ENCODE measurements around the gene TRIO. TPM values are rescaled to one million over a fixed set of nuclear protein-coding genes. Genes with fewer than 3 reads are reported as not detected.
A peak's percentile ranks its signal among the peaks of the same experiment; 100 is the strongest.

TRIO gene
- total RNA-seq, 1 experiment from 2014 or later: 136 TPM

GRCh38 chr5:14264605-14265316 lies 121.6 kb downstream of the TRIO start:
- peak overlapping the region; percentile 74 for H3K4me3 Mint-ChIP-seq (ENCODE audit: unreplicated experiment)
- BruUV-seq (replicated peaks): TSS peak; percentile 78
- H3K4me1 Mint-ChIP-seq (ENCODE audit: insufficient read depth, unreplicated experiment): peaks cover 53% of the 10 kb centered on the region
- no peak for TF ChIP-seq CTCF (IDR thresholded peaks at IDR 0.05; ENCODE audit: unreplicated experiment)
- peak; percentile 93 for DNase-seq (ENCODE audit: unreplicated experiment)
- H3K9me3 Mint-ChIP-seq (ENCODE audit: unreplicated experiment): no peaks in the 10 kb centered on the region
- H3K36me3 Mint-ChIP-seq (ENCODE audit: insufficient read depth, unreplicated experiment): no peaks in the 10 kb centered on the region
- intact Hi-C loops (cut with micrococcal nuclease): loop anchor here (1.0 to 2.0 kb wide), 2 partner anchors 60 to 74 kb away; no protein-coding TSS in a partner anchor
- POLR2A ChIA-PET: interaction anchor here (0.6 to 10.8 kb wide), 26 partner anchors 25 to 253 kb away, joined by 3 to 128 read pairs (median 4); partner anchors contain the start of gene TRIO
- H3K27me3 Mint-ChIP-seq (ENCODE audit: insufficient read depth, unreplicated experiment): no peaks in the 10 kb centered on the region
- H3K27ac Mint-ChIP-seq (ENCODE audit: low read depth, unreplicated experiment): peak overlapping the region; percentile 52
- CTCF ChIA-PET: interaction anchor here (0.5 to 1.1 kb wide), 6 partner anchors 38 to 119 kb away, joined by 3 to 5 read pairs (median 3); no protein-coding TSS in a partner anchor

- H3K4me3 Mint-ChIP-seq (ENCODE audit: unreplicated experiment): peak overlapping the region; percentile 74
- BruUV-seq (replicated peaks): no TSS peak
- peak; percentile 54 for DNase-seq (ENCODE audit: unreplicated experiment)
- intact Hi-C loops (cut with micrococcal nuclease): loop anchor here (1.0 to 2.0 kb wide), 2 partner anchors 61 to 75 kb away; no protein-coding TSS in a partner anchor
- no peaks in the 10 kb centered on the region for H3K27me3 Mint-ChIP-seq (ENCODE audit: insufficient read depth, unreplicated experiment)
- CTCF ChIA-PET: interaction anchor here (0.6 to 1.1 kb wide), 3 partner anchors 37 to 77 kb away, joined by 3 to 5 read pairs (median 5); no protein-coding TSS in a partner anchor
- H3K27ac Mint-ChIP-seq (ENCODE audit: low read depth, unreplicated experiment): peak overlapping the region; percentile 80
- POLR2A ChIA-PET: interaction anchor here (0.7 to 10.8 kb wide), 18 partner anchors 52 to 251 kb away, joined by 3 to 128 read pairs (median 4); partner anchors contain the start of gene TRIO
- no peak for TF ChIP-seq CTCF (IDR thresholded peaks at IDR 0.05; ENCODE audit: unreplicated experiment)
- peaks cover 61% of the 10 kb centered on the region for H3K4me1 Mint-ChIP-seq (ENCODE audit: insufficient read depth, unreplicated experiment)
- no peaks in the 10 kb centered on the region for H3K36me3 Mint-ChIP-seq (ENCODE audit: insufficient read depth, unreplicated experiment)
- no peaks in the 10 kb centered on the region for H3K9me3 Mint-ChIP-seq (ENCODE audit: unreplicated experiment)
These were observed 122.4 kb downstream of the TRIO start for GRCh38 chr5:14265570-14265969.

GRCh38 chr5:14266171-14266570 lies 123.0 kb downstream of the TRIO start:
- H3K27me3 Mint-ChIP-seq (ENCODE audit: insufficient read depth, unreplicated experiment): no peaks in the 10 kb centered on the region
- POLR2A ChIA-PET: interaction anchor here (0.7 to 10.8 kb wide), 4 partner anchors 76 to 129 kb away, joined by 3 to 128 read pairs (median 22); partner anchors contain the start of gene TRIO
- intact Hi-C loops (cut with micrococcal nuclease): no loop called here
- H3K4me3 Mint-ChIP-seq (ENCODE audit: unreplicated experiment): no peak overlapping the region
- CTCF ChIA-PET: no interaction called here
- no peaks in the 10 kb centered on the region for H3K9me3 Mint-ChIP-seq (ENCODE audit: unreplicated experiment)
- H3K36me3 Mint-ChIP-seq (ENCODE audit: insufficient read depth, unreplicated experiment): no peaks in the 10 kb centered on the region
- no peak for TF ChIP-seq CTCF (IDR thresholded peaks at IDR 0.05; ENCODE audit: unreplicated experiment)
- no TSS peak for BruUV-seq (replicated peaks)
- DNase-seq (ENCODE audit: unreplicated experiment): no peak
- peak overlapping the region; percentile 80 for H3K27ac Mint-ChIP-seq (ENCODE audit: low read depth, unreplicated experiment)
- peaks cover 66% of the 10 kb centered on the region for H3K4me1 Mint-ChIP-seq (ENCODE audit: insufficient read depth, unreplicated experiment)

- no peaks in the 10 kb centered on the region for H3K27me3 Mint-ChIP-seq (ENCODE audit: insufficient read depth, unreplicated experiment)
- intact Hi-C loops (cut with micrococcal nuclease): no loop called here
- no peak for TF ChIP-seq CTCF (IDR thresholded peaks at IDR 0.05; ENCODE audit: unreplicated experiment)
- no peak overlapping the region for H3K4me3 Mint-ChIP-seq (ENCODE audit: unreplicated experiment)
- CTCF ChIA-PET: interaction anchor here (1.6 kb wide), 1 partner anchor 125 kb away, joined by 3 read pairs; no protein-coding TSS in a partner anchor
- H3K36me3 Mint-ChIP-seq (ENCODE audit: insufficient read depth, unreplicated experiment): no peaks in the 10 kb centered on the region
- DNase-seq (ENCODE audit: unreplicated experiment): no peak
- BruUV-seq (replicated peaks): no TSS peak
- H3K4me1 Mint-ChIP-seq (ENCODE audit: insufficient read depth, unreplicated experiment): peaks cover 66% of the 10 kb centered on the region
- no peaks in the 10 kb centered on the region for H3K9me3 Mint-ChIP-seq (ENCODE audit: unreplicated experiment)
- POLR2A ChIA-PET: interaction anchor here (4.6 to 10.8 kb wide), 2 partner anchors 111 to 123 kb away, joined by 39 to 128 read pairs; partner anchors contain the start of gene TRIO
- peak overlapping the region; percentile 80 for H3K27ac Mint-ChIP-seq (ENCODE audit: low read depth, unreplicated experiment)
These were observed 123.5 kb downstream of the TRIO start for GRCh38 chr5:14266686-14267085.

Data from MCF 10A (cell line).